Measurements from ENCODE around the gene CLTA. TPM values are rescaled to one million over a fixed set of nuclear protein-coding genes. Genes with fewer than 3 reads are reported as not detected.
"Not testable (repeated sequence)": the region's sequence is repeated elsewhere in the genome, so short reads cannot be mapped to it uniquely, and the experiment has no call there.

The CLTA gene
- total RNA-seq, 5 donors from 2014 or later (not counting 1 experiment from before 2014, with no cell fraction given), result 40.2 to 79.0 (median 70.0) TPM

- peaks cover 27% of the 10 kb centered on the region for H3K36me3 Mint-ChIP-seq
- H3K27me3 ChIP-seq (replicated peaks in 1 of 2; ENCODE audit: control insufficient read depth in 2 of 2, extremely low read depth in 1 of 2, insufficient read depth in 2 of 2, low read length in 1 of 2); H3K27me3 Mint-ChIP-seq; H3K4me1 ChIP-seq (ENCODE audit: control insufficient read depth in 1 of 2, extremely low read depth in 1 of 2, insufficient read depth in 2 of 2, low read length in 2 of 2); DNase-seq; H3K27ac ChIP-seq (ENCODE audit: low read length); H3K27ac Mint-ChIP-seq; CTCF ChIA-PET; H3K9me3 ChIP-seq; H3K4me1 Mint-ChIP-seq; H3K4me3 ChIP-seq (ENCODE audit: control insufficient read depth in 1 of 2, extremely low read depth in 1 of 2, low read length in 1 of 2); H3K4me3 Mint-ChIP-seq; H3K9me3 Mint-ChIP-seq; POLR2A ChIA-PET; ATAC-seq (replicated peaks in 1 of 4): not testable (repeated sequence)
- H3K36me3 ChIP-seq (ENCODE audit: control insufficient read depth in 2 of 2, extremely low read depth in 1 of 2, insufficient read depth in 1 of 2, low read length in 1 of 2), result peaks cover 0 to 35% of the 10 kb centered on the region in 2 donors
- WGBS (ENCODE audit: insufficient coverage), result no CpG with 5 or more reads among the region's 3 CpGs
These were observed 49.0 kb downstream of the CLTA start for GRCh38 chr9:36239675-36240074.

GRCh38 chr9:36245906-36246305, 55.2 kb downstream of the CLTA start:
- Histone ChIP-seq H3K36me3 (ENCODE audit: control insufficient read depth in 2 of 2, extremely low read depth in 1 of 2, insufficient read depth in 1 of 2, low read length in 1 of 2) (peaks cover 3 to 29% of the 10 kb centered on the region in 2 donors), H3K4me1 (ENCODE audit: control insufficient read depth in 1 of 2, extremely low read depth in 1 of 2, insufficient read depth in 2 of 2, low read length in 2 of 2) (no peaks in the 10 kb centered on the region), H3K4me3 (ENCODE audit: control insufficient read depth in 1 of 2, extremely low read depth in 1 of 2, low read length in 1 of 2) (no peak overlapping the region), H3K27ac (ENCODE audit: low read length) (no peak overlapping the region), H3K27me3 (replicated peaks in 1 of 2; ENCODE audit: control insufficient read depth in 2 of 2, extremely low read depth in 1 of 2, insufficient read depth in 2 of 2, low read length in 1 of 2) (no peaks in the 10 kb centered on the region), H3K9me3 (no peaks in the 10 kb centered on the region)
- Mint-ChIP-seq H3K27me3 (no peaks in the 10 kb centered on the region), H3K4me3 (no peak overlapping the region), H3K4me1 (peaks cover 9 to 11% (median 10%) of the 10 kb centered on the region in 3 donors), H3K36me3 (peaks cover 18% of the 10 kb centered on the region), H3K27ac (no peak overlapping the region), H3K9me3 (no peaks in the 10 kb centered on the region)
- no peak for DNase-seq
- POLR2A ChIA-PET, result no interaction called here
- no peak for ATAC-seq (replicated peaks in 1 of 4)
- WGBS (ENCODE audit: insufficient coverage), result 95% methylated on average over 2 of the region's 6 CpGs
- CTCF ChIA-PET, result interaction anchor here in 1 of 2 donors (0.5 kb wide), 1 partner anchor 68 kb away, joined by 8 read pairs; no protein-coding TSS in a partner anchor

- Mint-ChIP-seq H3K4me3 (no peak overlapping the region), H3K9me3 (no peaks in the 10 kb centered on the region), H3K27ac (no peak overlapping the region), H3K27me3 (no peaks in the 10 kb centered on the region), H3K4me1 (peaks cover 11 to 18% (median 18%) of the 10 kb centered on the region in 3 donors), H3K36me3 (peaks cover 17% of the 10 kb centered on the region)
- DNase-seq (no peak), ATAC-seq (replicated peaks in 1 of 4) (no peak)
- Histone ChIP-seq H3K27me3 (replicated peaks in 1 of 2; ENCODE audit: control insufficient read depth in 2 of 2, extremely low read depth in 1 of 2, insufficient read depth in 2 of 2, low read length in 1 of 2) (no peaks in the 10 kb centered on the region), H3K4me1 (ENCODE audit: control insufficient read depth in 1 of 2, extremely low read depth in 1 of 2, insufficient read depth in 2 of 2, low read length in 2 of 2) (no peaks in the 10 kb centered on the region), H3K27ac (ENCODE audit: low read length) (no peak overlapping the region), H3K4me3 (ENCODE audit: control insufficient read depth in 1 of 2, extremely low read depth in 1 of 2, low read length in 1 of 2) (no peak overlapping the region), H3K36me3 (ENCODE audit: control insufficient read depth in 2 of 2, extremely low read depth in 1 of 2, insufficient read depth in 1 of 2, low read length in 1 of 2) (peaks cover 3 to 23% of the 10 kb centered on the region in 2 donors), H3K9me3 (no peaks in the 10 kb centered on the region)
- CTCF ChIA-PET, result interaction anchor here (0.7 to 2.2 kb wide), 6 partner anchors 16 to 1207 kb away, joined by 4 to 12 read pairs (median 10); no protein-coding TSS in a partner anchor
- 100% methylated on average over 1 of the region's 3 CpGs for WGBS (ENCODE audit: insufficient coverage)
- POLR2A ChIA-PET, result no interaction called here
These were observed 56.6 kb downstream of the CLTA start for GRCh38 chr9:36247356-36247755.

- not testable (repeated sequence) for H3K4me3 ChIP-seq (ENCODE audit: control insufficient read depth in 1 of 2, extremely low read depth in 1 of 2, low read length in 1 of 2); H3K4me3 Mint-ChIP-seq; H3K27ac ChIP-seq (ENCODE audit: low read length); H3K4me1 ChIP-seq (ENCODE audit: control insufficient read depth in 1 of 2, extremely low read depth in 1 of 2, insufficient read depth in 2 of 2, low read length in 2 of 2); H3K9me3 ChIP-seq; H3K27me3 ChIP-seq (replicated peaks in 1 of 2; ENCODE audit: control insufficient read depth in 2 of 2, extremely low read depth in 1 of 2, insufficient read depth in 2 of 2, low read length in 1 of 2); H3K27me3 Mint-ChIP-seq; H3K9me3 Mint-ChIP-seq
- H3K27ac Mint-ChIP-seq, result peak overlapping the region in 1 of 2 donors; percentile 31
- ATAC-seq (replicated peaks in 1 of 4) (peak; percentile 37 to 82 (median 62)), DNase-seq (peak in 1 of 35 experiments; percentile 61)
- no CpG with 5 or more reads among the region's 8 CpGs for WGBS (ENCODE audit: insufficient coverage)
- peaks cover 17% of the 10 kb centered on the region for H3K36me3 Mint-ChIP-seq
- peaks cover 11 to 19% (median 18%) of the 10 kb centered on the region in 3 donors for H3K4me1 Mint-ChIP-seq
- POLR2A ChIA-PET, result interaction anchor here in 1 of 2 donors (0.7 kb wide), 1 partner anchor 1958 kb away, joined by 6 read pairs; no protein-coding TSS in a partner anchor
- CTCF ChIA-PET, result interaction anchor here (0.6 to 2.2 kb wide), 13 partner anchors 8 to 1208 kb away, joined by 3 to 12 read pairs (median 4); no protein-coding TSS in a partner anchor
- peaks cover 3 to 21% of the 10 kb centered on the region in 2 donors for H3K36me3 ChIP-seq (ENCODE audit: control insufficient read depth in 2 of 2, extremely low read depth in 1 of 2, insufficient read depth in 1 of 2, low read length in 1 of 2)
These were observed 57.3 kb downstream of the CLTA start for GRCh38 chr9:36248061-36248460.

GRCh38 chr9:36249189-36249588, 58.5 kb downstream of the CLTA start:
- Mint-ChIP-seq H3K4me3 (no peak overlapping the region), H3K4me1 (peaks cover 11 to 19% (median 18%) of the 10 kb centered on the region in 3 donors), H3K27me3 (no peaks in the 10 kb centered on the region), H3K9me3 (no peaks in the 10 kb centered on the region), H3K36me3 (peaks cover 15% of the 10 kb centered on the region), H3K27ac (no peak overlapping the region)
- no peak for ATAC-seq (replicated peaks in 1 of 4)
- Histone ChIP-seq H3K9me3 (no peaks in the 10 kb centered on the region), H3K27ac (ENCODE audit: low read length) (no peak overlapping the region), H3K4me3 (ENCODE audit: control insufficient read depth in 1 of 2, extremely low read depth in 1 of 2, low read length in 1 of 2) (no peak overlapping the region), H3K4me1 (ENCODE audit: control insufficient read depth in 1 of 2, extremely low read depth in 1 of 2, insufficient read depth in 2 of 2, low read length in 2 of 2) (no peaks in the 10 kb centered on the region), H3K36me3 (ENCODE audit: control insufficient read depth in 2 of 2, extremely low read depth in 1 of 2, insufficient read depth in 1 of 2, low read length in 1 of 2) (peaks cover 7 to 12% of the 10 kb centered on the region in 2 donors), H3K27me3 (replicated peaks in 1 of 2; ENCODE audit: control insufficient read depth in 2 of 2, extremely low read depth in 1 of 2, insufficient read depth in 2 of 2, low read length in 1 of 2) (no peaks in the 10 kb centered on the region)
- ChIA-PET CTCF (interaction anchor here (0.8 to 2.2 kb wide), 8 partner anchors 9 to 305 kb away, joined by 3 to 12 read pairs (median 4); no protein-coding TSS in a partner anchor), POLR2A (no interaction called here)
- no peak for DNase-seq
- 95% methylated on average over 4 of the region's 6 CpGs for WGBS (ENCODE audit: insufficient coverage)

GRCh38 chr9:36250079-36250478, 59.4 kb downstream of the CLTA start:
- peaks cover 11 to 19% (median 18%) of the 10 kb centered on the region in 3 donors for H3K4me1 Mint-ChIP-seq
- Histone ChIP-seq H3K9me3 (no peaks in the 10 kb centered on the region), H3K27me3 (replicated peaks in 1 of 2; ENCODE audit: control insufficient read depth in 2 of 2, extremely low read depth in 1 of 2, insufficient read depth in 2 of 2, low read length in 1 of 2) (no peaks in the 10 kb centered on the region), H3K4me1 (ENCODE audit: control insufficient read depth in 1 of 2, extremely low read depth in 1 of 2, insufficient read depth in 2 of 2, low read length in 2 of 2) (no peaks in the 10 kb centered on the region), H3K27ac (ENCODE audit: low read length) (no peak overlapping the region), H3K36me3 (ENCODE audit: control insufficient read depth in 2 of 2, extremely low read depth in 1 of 2, insufficient read depth in 1 of 2, low read length in 1 of 2) (peaks cover 7 to 12% of the 10 kb centered on the region in 2 donors), H3K4me3 (ENCODE audit: control insufficient read depth in 1 of 2, extremely low read depth in 1 of 2, low read length in 1 of 2) (no peak overlapping the region)
- H3K36me3 Mint-ChIP-seq, result peaks cover 15% of the 10 kb centered on the region
- no peak overlapping the region for H3K27ac Mint-ChIP-seq
- 100% methylated on average over 1 of the region's 1 CpG for WGBS (ENCODE audit: insufficient coverage)
- ChIA-PET CTCF (interaction anchor here (0.6 to 1.0 kb wide), 3 partner anchors 79 to 125 kb away, joined by 3 to 6 read pairs (median 3); no protein-coding TSS in a partner anchor), POLR2A (no interaction called here)
- DNase-seq (no peak), ATAC-seq (replicated peaks in 1 of 4) (no peak)
- no peaks in the 10 kb centered on the region for H3K9me3 Mint-ChIP-seq
- no peaks in the 10 kb centered on the region for H3K27me3 Mint-ChIP-seq
- H3K4me3 Mint-ChIP-seq, result no peak overlapping the region

Data from T-cell (primary cell).